GM12878 (cell line): ENCODE data around the gene TSC22D1. TPM values are rescaled to one million over a fixed set of nuclear protein-coding genes. Genes with fewer than 3 reads are reported as not detected.

ENCODE experiments used
- ATAC-seq: fragments of 200-7000 bp; cut with Tn5 transposase; 3 replicates; pipeline ENCODE4 v1.9.1; 2020; ENCODE audit warnings: mild to moderate bottlenecking, moderate library complexity
- BruUV-seq: library from RNA; stranded (reverse); fragments of 400-500 nt; replicated peaks from 2 replicates; lab custom pipeline; 2021; lab: Mats Ljungman, UMichigan
- CTCF ChIA-PET: fragments of 300-600 bp; sonication (Branson Sonifier 250); formaldehyde crosslinking; extraction: SDS; loops from one replicate; lab custom pipeline; 2021; ENCODE audit warnings: inconsistent platforms; lab: Yijun Ruan, JAX
- POLR2A ChIA-PET: fragments of 350-600 bp; formaldehyde crosslinking; extraction: SDS; loops from one replicate; lab custom pipeline; 2021; ENCODE audit warnings: inconsistent platforms; lab: Charles Lee
- RAD21 ChIA-PET: fragments of 300-600 bp; sonication (Branson Sonifier 250); formaldehyde crosslinking; loops from one replicate; lab custom pipeline; 2023; ENCODE audit warnings: antibody characterized with exemption; ENCODE audit not compliant: unreplicated experiment; lab: Charles Lee
- SMC1A ChIA-PET: fragments of 300-600 bp; sonication (Branson Sonifier 250); formaldehyde crosslinking; loops from one replicate; lab custom pipeline; 2023; ENCODE audit not compliant: unreplicated experiment, uncharacterized antibody; lab: Charles Lee
- DNase-seq: peaks from one replicate; pipeline ENCODE4 v3.0.0-alpha.2; 2011; ENCODE audit warnings: low read depth, low spot score
- FAIRE-seq: peaks from 3 replicates; lab custom pipeline; 2011; peaks lifted over from hg19 to GRCh38; lab: Jason Lieb, UNC
- H2AFZ ChIP-seq: 2 replicates; pipeline ENCODE4 v1.6.0; 2011; ENCODE audit warnings: low read depth, low read length, control low read depth; ENCODE audit not compliant: control insufficient read depth
- H3K27ac ChIP-seq: 2 replicates; pipeline ENCODE4 v1.5.1; 2011; ENCODE audit warnings: control low read depth; ENCODE audit not compliant: control insufficient read depth, insufficient read depth
- H3K27me3 ChIP-seq, 2 experiments: replicated peaks in 1 of 2; 2 replicates each; pipeline versions ENCODE4 v1.6.0 to v1.6.1; 2011; ENCODE audit warnings: low read length in 1 of 2; ENCODE audit not compliant: control insufficient read depth in 2 of 2, insufficient read depth in 2 of 2
- H3K36me3 ChIP-seq, 2 experiments: 2 replicates each; pipeline ENCODE4 v1.5.1; 2011; ENCODE audit warnings: low read length in 1 of 2; ENCODE audit not compliant: control insufficient read depth in 2 of 2, insufficient read depth in 2 of 2
- H3K4me1 ChIP-seq: 2 replicates; pipeline ENCODE4 v1.6.1; 2011; ENCODE audit warnings: mild to moderate bottlenecking, low read length, moderate library complexity, mixed read lengths; ENCODE audit not compliant: control insufficient read depth, insufficient read depth
- H3K4me2 ChIP-seq: 2 replicates; pipeline ENCODE4 v1.6.0; 2011; ENCODE audit warnings: control low read depth; ENCODE audit not compliant: control insufficient read depth, insufficient read depth
- H3K4me3 ChIP-seq: fragments of 200-600 bp; sonication (generic); 2 replicates; pipeline ENCODE4 v1.5.1; 2016
- H3K79me2 ChIP-seq: 2 replicates; pipeline ENCODE4 v1.6.0; 2011; ENCODE audit warnings: low read length; ENCODE audit not compliant: control insufficient read depth, insufficient read depth
- H3K9ac ChIP-seq: 2 replicates; pipeline ENCODE4 v1.8.0; 2011; ENCODE audit warnings: low read length, control low read depth, mixed read lengths; ENCODE audit not compliant: control insufficient read depth, insufficient read depth
- H3K9me3 ChIP-seq: replicated peaks from 3 replicates; pipeline ENCODE4 v1.5.1; 2011; ENCODE audit warnings: mild to moderate bottlenecking, low read length; ENCODE audit not compliant: control insufficient read depth, insufficient read depth
- H4K20me1 ChIP-seq: 2 replicates; pipeline ENCODE4 v1.6.0; 2011; ENCODE audit not compliant: control insufficient read depth, insufficient read depth
- ASH2L ChIP-seq: fragments of 300-600, 200-600 bp; sonication (generic); IDR thresholded peaks from 2 replicates; pipeline ENCODE4 v1.6.1; 2017; ENCODE audit warnings: low read depth, mild to moderate bottlenecking, borderline replicate concordance
- LARP7 ChIP-seq: fragments of 450-650 bp; IDR thresholded peaks from 2 replicates; pipeline ENCODE4 v1.6.1; 2017; ENCODE audit warnings: mild to moderate bottlenecking
- MEF2A ChIP-seq: IDR thresholded peaks from 2 replicates; pipeline ENCODE4 v1.6.1; 2011; ENCODE audit warnings: low read depth, mild to moderate bottlenecking, low read length, moderate library complexity; ENCODE audit not compliant: insufficient read depth
- RCOR1 ChIP-seq: conservative IDR thresholded peaks from 2 replicates; pipeline ENCODE4 v1.6.1; 2012; ENCODE audit warnings: low read depth, low read length, improper control_type of control experiment
- TBL1XR1 ChIP-seq: IDR thresholded peaks from 2 replicates; pipeline ENCODE4 v1.6.1; 2012; ENCODE audit warnings: low read depth, low read length, improper control_type of control experiment
- ZSCAN29 ChIP-seq: fragments of 450-650 bp; IDR thresholded peaks from 2 replicates; pipeline ENCODE4 v1.6.1; 2017; ENCODE audit warnings: mild to moderate bottlenecking, moderate library complexity
- WGBS: methylation state at CpG from one replicate; pipeline ENCODE4 v1.1.6; 2016; ENCODE audit warnings: low lambda C conversion rate; ENCODE audit not compliant: insufficient replicate concordance, insufficient coverage; ENCODE audit errors: missing lambda C conversion rate; 5-methylcytosine and 5-hydroxymethylcytosine counted together
- in situ Hi-C: fragments of 300-500 bp; cut with MboI; formaldehyde crosslinking; loops from 9 replicates; pipeline ENCODE4 v1.14.3; 2018; ENCODE audit warnings: mixed read lengths
- intact Hi-C: fragments of 100-400 bp; cut with micrococcal nuclease; formaldehyde crosslinking; loops from one replicate; pipeline ENCODE4 v1.14.2; 2022; ENCODE audit not compliant: unreplicated experiment
- polyA plus RNA-seq, 11 experiments: library from polyadenylated mRNA; depleted of rRNA in 4 of 11; unstranded in 6 of 11; stranded (reverse) in 5 of 11; fragments of >200 nt; fragmentation: Nextera tagmentation in 4 of 11; fragmentation: Illumina TruSeq in 1 of 11; extraction: Ambion mirVana in 4 of 11; extraction: Trizol in 1 of 11; gene quantifications; 1 replicate in 1 of 11; 2 replicates in 10 of 11; pipeline versions ENCODE4 v1.2.1 to v1.2.3, GENCODE V29; 2011 to 2016; ENCODE audit warnings: inconsistent platforms in 2 of 11, missing spikeins in 2 of 11, low read depth in 1 of 11
- total RNA-seq, 4 experiments: library from RNA; depleted of rRNA in 3 of 4; stranded (reverse); fragments of >200 nt in 3 of 4; fragmentation: Illumina TruSeq in 1 of 4; extraction: Trizol in 1 of 4; gene quantifications; 2 replicates each; pipeline versions ENCODE4 v1.2.1 to v1.2.3, GENCODE V29; 2013 to 2021
- TF ChIP-seq, protein P1 (sequence below): fragments of 150-350 bp; IDR thresholded peaks from 2 replicates; pipeline ENCODE4 v1.6.1; 2014; ENCODE audit warnings: mild to moderate bottlenecking, low read depth, low read length
- TF ChIP-seq, protein P2 (sequence below): fragments of 450-650 bp; formaldehyde crosslinking; IDR thresholded peaks from 2 replicates; pipeline ENCODE4 v1.5.0; 2022; ENCODE audit warnings: mild to moderate bottlenecking, missing genetic modification characterization
- TF ChIP-seq, protein P3 (sequence below): IDR thresholded peaks from 2 replicates; pipeline ENCODE4 v1.6.1; 2012; ENCODE audit warnings: low read depth, low read length, improper control_type of control experiment

The TSC22D1 gene
- total and polyA plus RNA-seq, 10 of the 15 experiments (the other 5 are each of a cell fraction or from before 2014, with no cell fraction given): 0.37 to 15.7 (median 7.5) TPM

DNA sequence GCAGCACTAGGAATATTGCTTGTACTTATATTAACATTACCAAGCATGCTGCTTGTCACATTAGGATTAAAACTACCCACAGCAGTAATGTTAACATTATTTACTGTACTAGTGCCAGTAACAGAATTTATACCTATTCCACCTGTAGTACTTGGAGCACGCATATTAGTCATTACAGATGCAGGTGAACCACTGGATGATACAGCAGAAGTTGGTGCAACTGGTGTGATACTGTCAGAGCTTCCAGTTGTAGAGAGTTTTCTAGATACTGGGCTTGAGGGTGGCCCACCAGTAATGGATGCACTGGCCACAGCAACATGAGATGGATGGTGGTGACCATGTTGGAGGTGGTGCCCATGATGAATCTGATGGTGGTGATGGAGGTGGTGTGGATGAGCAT, 1.1 kb downstream of the TSC22D1 start (continued):
- TF ChIP-seq, protein P1, sequence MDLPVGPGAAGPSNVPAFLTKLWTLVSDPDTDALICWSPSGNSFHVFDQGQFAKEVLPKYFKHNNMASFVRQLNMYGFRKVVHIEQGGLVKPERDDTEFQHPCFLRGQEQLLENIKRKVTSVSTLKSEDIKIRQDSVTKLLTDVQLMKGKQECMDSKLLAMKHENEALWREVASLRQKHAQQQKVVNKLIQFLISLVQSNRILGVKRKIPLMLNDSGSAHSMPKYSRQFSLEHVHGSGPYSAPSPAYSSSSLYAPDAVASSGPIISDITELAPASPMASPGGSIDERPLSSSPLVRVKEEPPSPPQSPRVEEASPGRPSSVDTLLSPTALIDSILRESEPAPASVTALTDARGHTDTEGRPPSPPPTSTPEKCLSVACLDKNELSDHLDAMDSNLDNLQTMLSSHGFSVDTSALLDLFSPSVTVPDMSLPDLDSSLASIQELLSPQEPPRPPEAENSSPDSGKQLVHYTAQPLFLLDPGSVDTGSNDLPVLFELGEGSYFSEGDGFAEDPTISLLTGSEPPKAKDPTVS: no peak

DNA sequence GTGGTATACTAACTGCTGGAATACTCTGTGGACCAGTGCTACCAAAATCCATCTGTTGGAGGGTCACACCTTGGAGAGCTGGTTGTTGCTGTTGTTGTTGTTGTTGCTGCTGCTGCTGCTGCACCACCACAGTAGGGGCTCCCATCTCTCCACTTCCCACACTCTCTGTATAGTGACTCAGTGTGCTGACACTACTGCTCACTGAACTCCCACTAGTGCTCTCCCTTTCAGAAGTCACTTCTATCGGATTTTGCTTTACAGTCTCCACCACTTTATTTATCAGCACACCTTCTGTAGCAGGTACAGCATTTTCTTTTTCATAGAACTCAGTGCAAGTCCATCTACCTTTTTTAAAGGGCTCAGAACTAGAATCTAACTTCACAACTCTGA, 1.7 kb downstream of the TSC22D1 start:
- peak overlapping the region; percentile 22; the same call in 1 of the 2 replicates for H3K4me2 ChIP-seq
- intact Hi-C loops (loop anchor here (10.0 kb wide), 1 partner anchor 340 kb away; no protein-coding TSS in a partner anchor), in situ Hi-C loops (no loop called here)
- no peaks in the 10 kb centered on the region for H3K9me3 ChIP-seq
- peaks cover 14% of the 10 kb centered on the region for H3K4me1 ChIP-seq
- H3K27me3 ChIP-seq: peaks cover 0 to 10% of the 10 kb centered on the region in 2 experiments; a peak in 2 of 4 replicates
- H4K20me1 ChIP-seq: no peaks in the 10 kb centered on the region
- H3K27ac ChIP-seq: no peak overlapping the region
- H3K4me3 ChIP-seq: no peak overlapping the region
- ChIA-PET POLR2A (no interaction called here), SMC1A (no interaction called here), RAD21 (no interaction called here), CTCF (no interaction called here)
- H3K36me3 ChIP-seq: no peaks in the 10 kb centered on the region
- no peak for TF ChIP-seq RCOR1
- no peak for TF ChIP-seq TBL1XR1
- TF ChIP-seq ASH2L: no peak
- no peak for TF ChIP-seq LARP7
- TF ChIP-seq, protein P2, sequence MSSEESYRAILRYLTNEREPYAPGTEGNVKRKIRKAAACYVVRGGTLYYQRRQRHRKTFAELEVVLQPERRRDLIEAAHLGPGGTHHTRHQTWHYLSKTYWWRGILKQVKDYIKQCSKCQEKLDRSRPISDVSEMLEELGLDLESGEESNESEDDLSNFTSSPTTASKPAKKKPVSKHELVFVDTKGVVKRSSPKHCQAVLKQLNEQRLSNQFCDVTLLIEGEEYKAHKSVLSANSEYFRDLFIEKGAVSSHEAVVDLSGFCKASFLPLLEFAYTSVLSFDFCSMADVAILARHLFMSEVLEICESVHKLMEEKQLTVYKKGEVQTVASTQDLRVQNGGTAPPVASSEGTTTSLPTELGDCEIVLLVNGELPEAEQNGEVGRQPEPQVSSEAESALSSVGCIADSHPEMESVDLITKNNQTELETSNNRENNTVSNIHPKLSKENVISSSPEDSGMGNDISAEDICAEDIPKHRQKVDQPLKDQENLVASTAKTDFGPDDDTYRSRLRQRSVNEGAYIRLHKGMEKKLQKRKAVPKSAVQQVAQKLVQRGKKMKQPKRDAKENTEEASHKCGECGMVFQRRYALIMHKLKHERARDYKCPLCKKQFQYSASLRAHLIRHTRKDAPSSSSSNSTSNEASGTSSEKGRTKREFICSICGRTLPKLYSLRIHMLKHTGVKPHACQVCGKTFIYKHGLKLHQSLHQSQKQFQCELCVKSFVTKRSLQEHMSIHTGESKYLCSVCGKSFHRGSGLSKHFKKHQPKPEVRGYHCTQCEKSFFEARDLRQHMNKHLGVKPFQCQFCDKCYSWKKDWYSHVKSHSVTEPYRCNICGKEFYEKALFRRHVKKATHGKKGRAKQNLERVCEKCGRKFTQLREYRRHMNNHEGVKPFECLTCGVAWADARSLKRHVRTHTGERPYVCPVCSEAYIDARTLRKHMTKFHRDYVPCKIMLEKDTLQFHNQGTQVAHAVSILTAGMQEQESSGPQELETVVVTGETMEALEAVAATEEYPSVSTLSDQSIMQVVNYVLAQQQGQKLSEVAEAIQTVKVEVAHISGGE (CRISPR knock-in tag): no peak
- TF ChIP-seq ZSCAN29: no peak
- no peak for TF ChIP-seq MEF2A
- TF ChIP-seq, protein P3, sequence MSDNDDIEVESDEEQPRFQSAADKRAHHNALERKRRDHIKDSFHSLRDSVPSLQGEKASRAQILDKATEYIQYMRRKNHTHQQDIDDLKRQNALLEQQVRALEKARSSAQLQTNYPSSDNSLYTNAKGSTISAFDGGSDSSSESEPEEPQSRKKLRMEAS: no peak
- DNase-seq (no peak), ATAC-seq (no peak), FAIRE-seq (no peak)
- H2AFZ ChIP-seq: no peak overlapping the region
- BruUV-seq: no TSS peak
- 72% methylated on average over 1 of the region's 1 CpG for WGBS
- peaks cover 3% of the 10 kb centered on the region for H3K79me2 ChIP-seq
- H3K9ac ChIP-seq: no peak overlapping the region
